Measurements from ENCODE around the gene CCDC88B.
"Not testable (repeated sequence)": the region's sequence is repeated elsewhere in the genome, so short reads cannot be mapped to it uniquely, and the experiment has no call there.

CCDC88B gene

GRCh38 chr11:64306876-64307622 lies 33.0 kb upstream of the CCDC88B start:
- H3K4me3 ChIP-seq (ENCODE audit: low read depth, low read length): peak overlapping the region; percentile 69
- TF ChIP-seq, protein P1, sequence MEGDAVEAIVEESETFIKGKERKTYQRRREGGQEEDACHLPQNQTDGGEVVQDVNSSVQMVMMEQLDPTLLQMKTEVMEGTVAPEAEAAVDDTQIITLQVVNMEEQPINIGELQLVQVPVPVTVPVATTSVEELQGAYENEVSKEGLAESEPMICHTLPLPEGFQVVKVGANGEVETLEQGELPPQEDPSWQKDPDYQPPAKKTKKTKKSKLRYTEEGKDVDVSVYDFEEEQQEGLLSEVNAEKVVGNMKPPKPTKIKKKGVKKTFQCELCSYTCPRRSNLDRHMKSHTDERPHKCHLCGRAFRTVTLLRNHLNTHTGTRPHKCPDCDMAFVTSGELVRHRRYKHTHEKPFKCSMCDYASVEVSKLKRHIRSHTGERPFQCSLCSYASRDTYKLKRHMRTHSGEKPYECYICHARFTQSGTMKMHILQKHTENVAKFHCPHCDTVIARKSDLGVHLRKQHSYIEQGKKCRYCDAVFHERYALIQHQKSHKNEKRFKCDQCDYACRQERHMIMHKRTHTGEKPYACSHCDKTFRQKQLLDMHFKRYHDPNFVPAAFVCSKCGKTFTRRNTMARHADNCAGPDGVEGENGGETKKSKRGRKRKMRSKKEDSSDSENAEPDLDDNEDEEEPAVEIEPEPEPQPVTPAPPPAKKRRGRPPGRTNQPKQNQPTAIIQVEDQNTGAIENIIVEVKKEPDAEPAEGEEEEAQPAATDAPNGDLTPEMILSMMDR (IDR thresholded peaks at IDR 0.05; ENCODE audit: control insufficient read depth, extremely low read depth, insufficient read depth): no peak
- DNase-seq (ENCODE audit: low read depth): no peak

GRCh38 chr11:64307795-64308194 lies 32.2 kb upstream of the CCDC88B start:
- DNase-seq (ENCODE audit: low read depth); H3K4me3 ChIP-seq (ENCODE audit: low read depth, low read length): not testable (repeated sequence)

DNA sequence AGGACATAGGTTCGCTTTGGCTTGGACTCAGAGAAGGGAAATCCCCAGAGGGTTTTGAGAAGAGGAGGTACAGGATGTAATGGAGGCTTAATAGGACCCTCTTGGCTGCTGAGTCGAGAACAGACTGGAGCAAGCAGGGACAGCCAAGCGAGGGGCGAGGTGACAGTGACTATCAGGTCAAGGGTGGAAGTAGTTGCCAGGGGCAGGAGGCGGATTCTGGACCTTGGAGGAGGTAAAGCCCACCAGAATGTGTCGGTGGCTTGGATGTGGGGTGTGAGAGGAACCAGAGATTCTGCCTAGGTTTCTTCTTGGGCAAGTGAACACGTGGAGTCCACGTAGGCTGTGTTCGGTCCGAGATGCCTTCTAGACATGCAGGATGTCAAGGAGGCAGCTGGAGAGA lies 27.1 kb upstream of the CCDC88B start:
- TF ChIP-seq, protein P1 (IDR thresholded peaks at IDR 0.05; ENCODE audit: control insufficient read depth, extremely low read depth, insufficient read depth): no peak
- no peak for DNase-seq (ENCODE audit: low read depth)
- H3K4me3 ChIP-seq (ENCODE audit: low read depth, low read length): no peak overlapping the region

DNA sequence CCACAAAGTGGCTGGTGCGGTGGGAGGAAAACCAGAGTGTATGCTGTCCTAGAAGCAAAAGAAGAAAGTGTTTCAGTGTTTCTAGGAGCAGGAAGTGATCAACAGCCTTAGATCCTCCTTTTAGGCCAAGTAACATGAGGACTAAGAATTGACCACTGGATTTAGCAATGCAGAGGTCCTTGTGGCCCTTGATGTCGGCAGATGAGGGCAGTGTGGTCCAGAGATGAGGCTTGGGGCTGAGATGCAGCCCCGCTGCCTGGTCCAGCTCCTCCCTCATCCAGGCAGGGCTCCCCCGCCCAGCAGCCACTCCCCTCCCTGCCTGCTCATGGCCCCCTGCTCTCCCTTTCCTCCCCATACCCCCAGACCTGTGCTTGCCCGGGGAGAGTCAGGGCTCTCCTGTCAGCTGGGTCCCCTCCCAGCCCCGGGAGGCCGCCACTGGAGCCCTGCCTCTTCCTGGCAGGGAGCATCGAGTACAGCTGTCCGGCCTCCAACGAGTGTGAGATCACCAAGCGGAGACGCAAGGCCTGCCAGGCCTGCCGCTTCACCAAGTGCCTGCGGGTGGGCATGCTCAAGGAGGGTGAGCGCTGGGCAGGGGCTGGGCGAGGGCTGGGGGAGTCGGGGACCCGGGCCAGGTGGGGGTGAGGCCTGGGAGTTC lies 26.4 kb upstream of the CCDC88B start:
- no peak for DNase-seq (ENCODE audit: low read depth)
- TF ChIP-seq, protein P1 (IDR thresholded peaks at IDR 0.05; ENCODE audit: control insufficient read depth, extremely low read depth, insufficient read depth): no peak
- no peak overlapping the region for H3K4me3 ChIP-seq (ENCODE audit: low read depth, low read length)

- TF ChIP-seq, protein P1 (IDR thresholded peaks at IDR 0.05; ENCODE audit: control insufficient read depth, extremely low read depth, insufficient read depth): 0 out of 2 replicates have a peak, but pooled peaks have one; percentile 15
- no peak for DNase-seq (ENCODE audit: low read depth)
- H3K4me3 ChIP-seq (ENCODE audit: low read depth, low read length): no peak overlapping the region
Measured at GRCh38 chr11:64314146-64314804, 25.7 kb upstream of the CCDC88B start.

GRCh38 chr11:64314805-64315561 lies 25.0 kb upstream of the CCDC88B start:
- no peak for DNase-seq (ENCODE audit: low read depth)
- TF ChIP-seq, protein P1 (IDR thresholded peaks at IDR 0.05; ENCODE audit: control insufficient read depth, extremely low read depth, insufficient read depth): peak; percentile 10; the same call in 1 of the 2 replicates
- H3K4me3 ChIP-seq (ENCODE audit: low read depth, low read length): no peak overlapping the region

- not testable (repeated sequence) for DNase-seq (ENCODE audit: low read depth)
- peak overlapping the region; percentile 83 for H3K4me3 ChIP-seq (ENCODE audit: low read depth, low read length)
Measured at GRCh38 chr11:64315667-64316526, 24.1 kb upstream of the CCDC88B start.
